Activated CD4-positive, alpha-beta T cell treated with anti-CD3 and anti-CD28 coated beads for 36 hours (primary cell): ENCODE measurements around the gene IFIH1. TPM values are rescaled to one million over a fixed set of nuclear protein-coding genes. Genes with fewer than 3 reads are reported as not detected.

Experiments used
- ATAC-seq: fragments of 200-7000 bp; cut with Tn5 transposase; one replicate; pipeline ENCODE4 v1.10.0; 2021; ENCODE audit warnings: mild to moderate bottlenecking, moderate library complexity
- CTCF ChIA-PET: fragments of 350-600 bp; sonication (Branson Sonifier 250); formaldehyde crosslinking; loops from one replicate; lab custom pipeline; 2021; ENCODE audit warnings: antibody characterized with exemption; lab: Charles Lee
- POLR2A ChIA-PET: fragments of 350-600 bp; sonication (Branson Sonifier 250); formaldehyde crosslinking; loops from one replicate; lab custom pipeline; 2021; ENCODE audit warnings: antibody characterized with exemption, inconsistent platforms; lab: Charles Lee
- DNase-seq: peaks from one replicate; pipeline ENCODE4 v3.0.0-alpha.2; 2020
- H3K27ac Mint-ChIP-seq: one replicate; pipeline ENCODE4 v1.8.0; 2021; ENCODE audit warnings: mixed read lengths
- H3K27me3 Mint-ChIP-seq: one replicate; pipeline ENCODE4 v1.8.0; 2021; ENCODE audit warnings: mixed read lengths
- H3K36me3 Mint-ChIP-seq: one replicate; pipeline ENCODE4 v1.8.0; 2021; ENCODE audit warnings: low read depth, mixed read lengths
- H3K4me1 Mint-ChIP-seq: one replicate; pipeline ENCODE4 v1.8.0; 2021; ENCODE audit warnings: mixed read lengths
- H3K4me3 Mint-ChIP-seq: one replicate; pipeline ENCODE4 v1.8.0; 2021; ENCODE audit warnings: mild to moderate bottlenecking, moderate library complexity, mixed read lengths
- H3K9me3 Mint-ChIP-seq: one replicate; pipeline ENCODE4 v1.8.0; 2021; ENCODE audit warnings: low read depth, mixed read lengths
- intact Hi-C, 2 experiments: fragments of 100-400 bp; cut with DNase I in 1 of 2; cut with micrococcal nuclease in 1 of 2; formaldehyde crosslinking; loops; one replicate each; pipeline versions ENCODE4 v1.14.2 to v1.15.1; 2022 to 2024; cut with DNase I, micrococcal nuclease
- total RNA-seq, 2 experiments: library from RNA; stranded (reverse); gene quantifications; one replicate each; pipeline ENCODE4 v1.2.3, GENCODE V29; 2021

IFIH1 gene
- 10 to 100 TPM; 36.8 to 42.3 TPM for total RNA-seq

GRCh38 chr2:162318328-162319180 lies at the start of gene IFIH1:
IFIH1 (minus strand) TSS chr2:162318684; CDS start chr2:162318307, 377 bp downstream.
- peaks cover 25% of the 10 kb centered on the region for H3K36me3 Mint-ChIP-seq
- no peaks in the 10 kb centered on the region for H3K9me3 Mint-ChIP-seq
- ATAC-seq = peak; percentile 93
- H3K27me3 Mint-ChIP-seq = no peaks in the 10 kb centered on the region
- CTCF ChIA-PET = interaction anchor here (1.0 to 3.2 kb wide), 13 partner anchors 9 to 96 kb away, joined by 3 to 17 read pairs (median 8); partner anchors contain the start of gene GCA
- peak; percentile 87 for DNase-seq
- peak within 1 kb of the TSS; percentile 98 for H3K27ac Mint-ChIP-seq
- intact Hi-C loops = loop anchor here (1.0 to 10.0 kb wide), 7 partner anchors 26 to 1184 kb away; partner anchors contain the start of genes GCA (in 2 of the 2), DPP4 (in 1 of the 2) and PSMD14 (in 1 of the 2)
- POLR2A ChIA-PET = interaction anchor here (0.7 to 0.9 kb wide), 2 partner anchors 10 to 25 kb away, joined by 3 to 4 read pairs; partner anchors contain the start of gene GCA
- H3K4me3 Mint-ChIP-seq = peak within 1 kb of the TSS; percentile 85
- peaks cover 54% of the 10 kb centered on the region for H3K4me1 Mint-ChIP-seq

GRCh38 chr2:162365392-162365791 lies 46.9 kb upstream of the IFIH1 start:
- Mint-ChIP-seq H3K9me3 (no peaks in the 10 kb centered on the region), H3K4me3 (no peak overlapping the region), H3K27me3 (no peaks in the 10 kb centered on the region), H3K36me3 (no peaks in the 10 kb centered on the region), H3K4me1 (no peaks in the 10 kb centered on the region), H3K27ac (no peak overlapping the region)
- CTCF ChIA-PET = no interaction called here
- intact Hi-C loops = no loop called here
- no peak for ATAC-seq
- POLR2A ChIA-PET = no interaction called here
- DNase-seq = no peak

GRCh38 chr2:162344617-162344950 lies 26.1 kb upstream of the IFIH1 start:
- Mint-ChIP-seq H3K27ac (peak overlapping the region; percentile 60), H3K9me3 (no peaks in the 10 kb centered on the region), H3K4me1 (peaks cover 8% of the 10 kb centered on the region), H3K36me3 (peaks cover 2% of the 10 kb centered on the region), H3K27me3 (no peaks in the 10 kb centered on the region), H3K4me3 (peak overlapping the region; percentile 86)
- POLR2A ChIA-PET = no interaction called here
- intact Hi-C loops = loop anchor here (1.0 kb wide), 1 partner anchor 26 kb away; the partner anchor contains the start of gene IFIH1 (in 2 of the 2)
- DNase-seq (no peak), ATAC-seq (no peak)
- CTCF ChIA-PET = interaction anchor here (0.6 kb wide), 1 partner anchor 27 kb away, joined by 3 read pairs; no protein-coding TSS in a partner anchor

GRCh38 chr2:162343824-162344616 lies 25.5 kb upstream of the IFIH1 start, which contains the start of gene GCA:
GCA (plus strand) TSS chr2:162344132; CDS start chr2:162344249, 117 bp downstream.
- Mint-ChIP-seq H3K27ac (peak within 1 kb of the TSS; percentile 66), H3K27me3 (no peaks in the 10 kb centered on the region), H3K4me3 (peak within 1 kb of the TSS; percentile 86), H3K4me1 (peaks cover 8% of the 10 kb centered on the region), H3K36me3 (no peaks in the 10 kb centered on the region), H3K9me3 (no peaks in the 10 kb centered on the region)
- DNase-seq (peak; percentile 99), ATAC-seq (peak; percentile 99)
- intact Hi-C loops = loop anchor here (1.0 kb wide), 1 partner anchor 26 kb away; the partner anchor contains the start of gene IFIH1 (in 2 of the 2)
- CTCF ChIA-PET = interaction anchor here (0.8 to 1.6 kb wide), 3 partner anchors 9 to 626 kb away, joined by 3 to 8 read pairs (median 6); partner anchors contain the start of gene IFIH1
- POLR2A ChIA-PET = interaction anchor here (1.2 kb wide), 1 partner anchor 25 kb away, joined by 4 read pairs; the partner anchor contains the start of gene IFIH1

- Mint-ChIP-seq H3K36me3 (no peaks in the 10 kb centered on the region), H3K4me3 (peak overlapping the region; percentile 86), H3K27ac (peak overlapping the region; percentile 66), H3K9me3 (no peaks in the 10 kb centered on the region), H3K27me3 (no peaks in the 10 kb centered on the region), H3K4me1 (peaks cover 8% of the 10 kb centered on the region)
- ATAC-seq (no peak), DNase-seq (no peak)
- intact Hi-C loops = no loop called here
- POLR2A ChIA-PET = interaction anchor here (1.2 kb wide), 1 partner anchor 25 kb away, joined by 4 read pairs; the partner anchor contains the start of gene IFIH1
- CTCF ChIA-PET = interaction anchor here (0.8 to 1.6 kb wide), 3 partner anchors 9 to 627 kb away, joined by 3 to 8 read pairs (median 6); partner anchors contain the start of gene IFIH1
Observed at GRCh38 chr2:162343492-162343823, 25.0 kb upstream of the IFIH1 start.

GRCh38 chr2:162342841-162343240 lies 24.4 kb upstream of the IFIH1 start:
- ATAC-seq = no peak
- Mint-ChIP-seq H3K4me3 (no peak overlapping the region), H3K9me3 (no peaks in the 10 kb centered on the region), H3K36me3 (no peaks in the 10 kb centered on the region), H3K27me3 (no peaks in the 10 kb centered on the region), H3K4me1 (peaks cover 8% of the 10 kb centered on the region), H3K27ac (no peak overlapping the region)
- POLR2A ChIA-PET = no interaction called here
- intact Hi-C loops = no loop called here
- CTCF ChIA-PET = interaction anchor here (0.6 to 1.6 kb wide), 3 partner anchors 8 to 24 kb away, joined by 3 to 8 read pairs (median 5); partner anchors contain the start of gene IFIH1
- DNase-seq = no peak

GRCh38 chr2:162342321-162342720 lies 23.8 kb upstream of the IFIH1 start:
- Mint-ChIP-seq H3K27me3 (no peaks in the 10 kb centered on the region), H3K4me3 (no peak overlapping the region), H3K4me1 (peaks cover 8% of the 10 kb centered on the region), H3K27ac (no peak overlapping the region), H3K36me3 (no peaks in the 10 kb centered on the region), H3K9me3 (no peaks in the 10 kb centered on the region)
- ATAC-seq (no peak), DNase-seq (no peak)
- CTCF ChIA-PET = interaction anchor here (0.6 to 1.6 kb wide), 3 partner anchors 8 to 24 kb away, joined by 3 to 8 read pairs (median 5); partner anchors contain the start of gene IFIH1
- intact Hi-C loops = no loop called here
- POLR2A ChIA-PET = no interaction called here

GRCh38 chr2:162340822-162341221 lies 22.3 kb upstream of the IFIH1 start:
- Mint-ChIP-seq H3K27me3 (no peaks in the 10 kb centered on the region), H3K36me3 (no peaks in the 10 kb centered on the region), H3K4me1 (peaks cover 8% of the 10 kb centered on the region), H3K27ac (no peak overlapping the region), H3K4me3 (no peak overlapping the region), H3K9me3 (no peaks in the 10 kb centered on the region)
- no peak for DNase-seq
- ATAC-seq = no peak
- intact Hi-C loops = no loop called here
- ChIA-PET CTCF (interaction anchor here (0.7 to 1.1 kb wide), 3 partner anchors 43 to 194 kb away, joined by 3 to 5 read pairs (median 3); no protein-coding TSS in a partner anchor), POLR2A (no interaction called here)

GRCh38 chr2:162337868-162338267 lies 19.4 kb upstream of the IFIH1 start:
- DNase-seq (no peak), ATAC-seq (no peak)
- Mint-ChIP-seq H3K36me3 (no peaks in the 10 kb centered on the region), H3K4me3 (no peak overlapping the region), H3K4me1 (no peaks in the 10 kb centered on the region), H3K27me3 (no peaks in the 10 kb centered on the region), H3K9me3 (no peaks in the 10 kb centered on the region), H3K27ac (no peak overlapping the region)
- CTCF ChIA-PET = interaction anchor here (0.8 to 1.6 kb wide), 3 partner anchors 11 to 40 kb away, joined by 3 to 8 read pairs (median 3); partner anchors contain the start of gene IFIH1
- intact Hi-C loops = no loop called here
- POLR2A ChIA-PET = no interaction called here

GRCh38 chr2:162333968-162334367 lies 15.5 kb upstream of the IFIH1 start:
- CTCF ChIA-PET = interaction anchor here (1.7 to 2.1 kb wide), 3 partner anchors 9 to 33 kb away, joined by 6 to 8 read pairs (median 7); partner anchors contain the start of genes GCA and IFIH1
- DNase-seq (peak; percentile 42), ATAC-seq (peak; percentile 33)
- H3K4me3 Mint-ChIP-seq = no peak overlapping the region
- no peaks in the 10 kb centered on the region for H3K9me3 Mint-ChIP-seq
- POLR2A ChIA-PET = interaction anchor here (0.6 kb wide), 1 partner anchor 358 kb away, joined by 3 read pairs; no protein-coding TSS in a partner anchor
- no peaks in the 10 kb centered on the region for H3K4me1 Mint-ChIP-seq
- H3K27ac Mint-ChIP-seq = no peak overlapping the region
- no peaks in the 10 kb centered on the region for H3K27me3 Mint-ChIP-seq
- intact Hi-C loops = loop anchor here in 1 of 2 experiments (1.0 kb wide), 1 partner anchor 113 kb away; no protein-coding TSS in a partner anchor
- no peaks in the 10 kb centered on the region for H3K36me3 Mint-ChIP-seq
